Osteocyte (in vitro differentiated cells): ENCODE measurements around the gene SPSB4. TPM values are rescaled to one million over a fixed set of nuclear protein-coding genes. Genes with fewer than 3 reads are reported as not detected.

Experiments used
- DNase-seq: peaks from one replicate; pipeline ENCODE4 v3.0.0; 2021; ENCODE audit warnings: mixed read lengths; ENCODE audit not compliant: unreplicated experiment; ENCODE audit errors: extremely low spot score
- H3K27ac Mint-ChIP-seq: one replicate; pipeline ENCODE4 v1.8.0; 2021; ENCODE audit warnings: mild to moderate bottlenecking, mixed read lengths; ENCODE audit not compliant: unreplicated experiment
- H3K27me3 Mint-ChIP-seq: one replicate; pipeline ENCODE4 v1.8.0; 2021; ENCODE audit warnings: mixed read lengths; ENCODE audit not compliant: unreplicated experiment
- H3K36me3 Mint-ChIP-seq: one replicate; pipeline ENCODE4 v1.8.0; 2021; ENCODE audit warnings: mixed read lengths; ENCODE audit not compliant: unreplicated experiment
- H3K4me1 Mint-ChIP-seq: one replicate; pipeline ENCODE4 v1.8.0; 2021; ENCODE audit warnings: mixed read lengths; ENCODE audit not compliant: unreplicated experiment
- H3K4me3 Mint-ChIP-seq: one replicate; pipeline ENCODE4 v1.8.0; 2021; ENCODE audit warnings: mild to moderate bottlenecking, moderate library complexity, mixed read lengths; ENCODE audit not compliant: unreplicated experiment
- H3K9me3 Mint-ChIP-seq: one replicate; pipeline ENCODE4 v1.8.0; 2021; ENCODE audit warnings: mixed read lengths; ENCODE audit not compliant: unreplicated experiment
- total RNA-seq: library from RNA; stranded (reverse); gene quantifications from 2 replicates; pipeline ENCODE4 v1.2.1, GENCODE V29; 2021
- TF ChIP-seq, protein P1 (sequence below): fragments of 200-600 bp; sonication (generic); IDR thresholded peaks from 2 replicates; pipeline ENCODE4 v1.5.0; 2021; ENCODE audit warnings: antibody characterized with exemption, mild to moderate bottlenecking, moderate library complexity

Gene SPSB4
- total RNA-seq, 1 donor from 2014 or later = 3.3 TPM

DNA sequence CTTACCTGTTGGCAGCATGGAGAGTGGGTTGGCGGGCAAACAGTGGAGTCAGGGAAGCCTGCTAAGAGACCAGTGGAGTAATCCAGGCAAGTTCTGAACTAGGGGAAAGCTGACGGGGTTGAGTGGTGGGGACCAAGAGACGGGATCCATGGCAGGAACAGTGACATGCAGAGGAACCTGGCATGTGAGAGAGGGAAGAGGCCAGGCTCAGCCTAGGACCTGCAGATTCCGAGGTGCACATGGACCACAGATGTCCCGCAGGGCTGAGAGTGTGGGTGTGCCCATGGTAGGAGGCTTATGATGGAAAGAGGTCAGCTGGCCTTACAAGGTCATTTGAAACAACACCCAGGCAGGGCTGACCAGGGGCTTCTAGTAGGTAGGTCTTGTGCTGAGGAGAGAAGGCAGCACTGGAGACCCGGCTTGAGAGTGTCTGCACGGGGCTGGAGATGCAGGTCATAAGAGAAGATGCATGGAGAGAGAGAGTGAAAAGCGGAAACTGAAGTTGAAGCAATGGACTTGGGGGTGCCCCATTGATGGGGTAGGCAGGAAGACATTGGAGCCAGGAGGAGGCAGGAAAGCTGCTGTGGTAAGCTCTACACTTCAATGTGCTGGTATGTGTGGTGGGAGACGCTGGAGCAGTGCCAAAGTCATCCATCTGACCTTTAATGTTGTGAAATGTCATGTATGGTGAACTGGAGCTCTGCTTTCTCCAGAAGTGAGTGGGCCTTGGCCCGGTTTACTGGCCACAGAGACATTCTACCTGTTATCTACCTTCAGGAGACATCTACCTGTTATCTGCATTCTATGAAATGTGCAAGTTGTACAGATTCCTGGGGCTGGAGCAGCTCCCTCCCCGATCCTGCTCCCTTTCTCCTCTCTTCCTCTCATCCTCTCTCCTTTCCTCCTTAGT lies 4.6 kb downstream of the SPSB4 start:
- Mint-ChIP-seq H3K4me1 (peaks cover 18% of the 10 kb centered on the region), H3K27me3 (no peaks in the 10 kb centered on the region), H3K4me3 (no peak overlapping the region), H3K36me3 (no peaks in the 10 kb centered on the region), H3K9me3 (no peaks in the 10 kb centered on the region), H3K27ac (no peak overlapping the region)
- TF ChIP-seq, protein P1, sequence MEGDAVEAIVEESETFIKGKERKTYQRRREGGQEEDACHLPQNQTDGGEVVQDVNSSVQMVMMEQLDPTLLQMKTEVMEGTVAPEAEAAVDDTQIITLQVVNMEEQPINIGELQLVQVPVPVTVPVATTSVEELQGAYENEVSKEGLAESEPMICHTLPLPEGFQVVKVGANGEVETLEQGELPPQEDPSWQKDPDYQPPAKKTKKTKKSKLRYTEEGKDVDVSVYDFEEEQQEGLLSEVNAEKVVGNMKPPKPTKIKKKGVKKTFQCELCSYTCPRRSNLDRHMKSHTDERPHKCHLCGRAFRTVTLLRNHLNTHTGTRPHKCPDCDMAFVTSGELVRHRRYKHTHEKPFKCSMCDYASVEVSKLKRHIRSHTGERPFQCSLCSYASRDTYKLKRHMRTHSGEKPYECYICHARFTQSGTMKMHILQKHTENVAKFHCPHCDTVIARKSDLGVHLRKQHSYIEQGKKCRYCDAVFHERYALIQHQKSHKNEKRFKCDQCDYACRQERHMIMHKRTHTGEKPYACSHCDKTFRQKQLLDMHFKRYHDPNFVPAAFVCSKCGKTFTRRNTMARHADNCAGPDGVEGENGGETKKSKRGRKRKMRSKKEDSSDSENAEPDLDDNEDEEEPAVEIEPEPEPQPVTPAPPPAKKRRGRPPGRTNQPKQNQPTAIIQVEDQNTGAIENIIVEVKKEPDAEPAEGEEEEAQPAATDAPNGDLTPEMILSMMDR = no peak
- peak; percentile 64 for DNase-seq

DNA sequence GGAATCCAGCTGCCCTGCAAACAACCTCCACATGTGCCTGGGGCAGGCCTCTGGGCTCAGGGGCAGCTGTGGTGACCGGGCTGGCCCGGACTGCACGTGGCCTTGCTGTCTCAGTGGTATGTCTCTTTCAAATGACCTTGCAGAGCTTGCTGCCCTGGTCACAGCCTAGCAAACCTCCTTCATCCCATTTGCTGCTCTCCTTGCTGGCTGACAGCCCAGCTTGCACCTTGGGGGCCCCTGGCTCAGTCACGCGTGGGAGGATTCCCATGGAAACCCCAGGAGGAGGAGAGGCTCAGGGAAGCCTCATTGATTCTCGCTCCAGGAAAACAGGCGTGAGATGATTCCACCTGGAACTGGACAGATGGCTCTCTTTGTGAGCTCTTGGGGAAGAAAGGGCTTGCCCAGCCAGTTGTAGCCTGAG lies 5.6 kb downstream of the SPSB4 start:
- no peak overlapping the region for H3K4me3 Mint-ChIP-seq
- H3K27ac Mint-ChIP-seq = no peak overlapping the region
- H3K9me3 Mint-ChIP-seq = no peaks in the 10 kb centered on the region

DNA sequence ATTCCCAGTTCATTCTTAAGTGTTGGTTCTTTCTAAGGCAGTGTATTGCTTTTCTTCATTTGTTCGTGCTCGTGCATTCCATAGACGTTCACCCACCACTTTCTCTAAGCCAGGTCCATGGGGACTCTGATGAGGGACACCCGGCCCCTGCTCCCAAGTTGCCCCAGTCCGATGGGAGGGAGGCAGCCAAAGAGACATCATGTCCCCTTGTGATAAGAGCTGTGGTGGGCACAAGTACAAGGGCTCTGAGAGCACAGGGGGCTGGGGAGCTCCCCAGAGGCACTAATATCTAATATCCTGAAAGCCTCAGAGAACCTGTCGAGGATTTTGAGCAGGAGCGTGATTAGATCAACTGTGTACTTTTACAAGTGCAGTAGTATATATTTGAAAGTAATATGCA lies 6.3 kb downstream of the SPSB4 start:
- Mint-ChIP-seq H3K27me3 (no peaks in the 10 kb centered on the region), H3K36me3 (no peaks in the 10 kb centered on the region), H3K9me3 (no peaks in the 10 kb centered on the region), H3K4me1 (peaks cover 12% of the 10 kb centered on the region), H3K27ac (no peak overlapping the region), H3K4me3 (no peak overlapping the region)
- TF ChIP-seq, protein P1 = no peak
- peak; percentile 66 for DNase-seq

More for the DNA sequence above, 5.6 kb downstream of the SPSB4 start:
- Mint-ChIP-seq H3K4me1 (peaks cover 17% of the 10 kb centered on the region), H3K36me3 (no peaks in the 10 kb centered on the region), H3K27me3 (no peaks in the 10 kb centered on the region)
- DNase-seq = peak; percentile 72
- TF ChIP-seq, protein P1 = no peak

DNA sequence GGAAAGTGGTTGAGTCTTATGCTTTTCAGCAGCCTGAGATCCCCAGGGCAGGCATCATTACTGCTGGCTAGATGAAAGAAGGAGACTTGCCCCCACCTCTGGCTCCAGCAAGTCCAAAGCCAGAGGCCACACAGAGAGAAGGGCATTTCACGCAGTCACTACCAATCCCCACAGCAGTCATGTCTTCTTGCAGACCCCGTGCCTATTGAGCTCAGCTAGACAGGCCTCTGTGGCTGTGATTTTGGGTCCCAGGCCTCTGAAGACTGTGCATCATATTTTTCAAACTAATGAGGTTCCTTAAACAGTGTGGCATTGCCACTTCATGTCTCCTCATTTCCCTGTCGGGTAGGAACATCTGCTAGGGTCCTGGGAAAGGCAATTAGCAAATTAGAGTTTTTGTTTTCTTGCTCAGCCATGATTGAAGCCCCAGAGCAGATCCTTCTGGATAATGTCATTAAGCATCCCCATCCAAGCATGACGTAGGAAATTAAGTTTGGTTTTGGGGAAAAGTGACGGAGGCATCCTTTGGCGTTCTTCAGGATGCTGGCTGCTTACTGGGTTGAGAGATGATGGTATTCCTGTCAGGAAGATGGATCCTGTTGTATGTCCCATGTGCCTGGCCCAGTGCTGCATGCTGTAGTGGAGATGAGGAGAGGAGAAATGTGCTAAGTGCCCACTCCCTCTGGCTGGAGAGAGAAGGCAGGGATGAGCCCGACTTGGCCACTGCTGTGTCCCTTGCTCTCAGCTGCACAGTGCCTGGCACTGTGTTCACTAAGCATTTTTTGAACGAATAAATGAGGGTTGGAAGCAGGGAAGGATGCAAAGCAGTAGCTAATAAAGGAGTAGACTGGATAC lies 7.0 kb downstream of the SPSB4 start:
- Mint-ChIP-seq H3K4me1 (peaks cover 10% of the 10 kb centered on the region), H3K27ac (no peak overlapping the region), H3K27me3 (no peaks in the 10 kb centered on the region), H3K9me3 (no peaks in the 10 kb centered on the region), H3K36me3 (no peaks in the 10 kb centered on the region), H3K4me3 (no peak overlapping the region)
- peak; percentile 64 for DNase-seq
- TF ChIP-seq, protein P1 = no peak

DNA sequence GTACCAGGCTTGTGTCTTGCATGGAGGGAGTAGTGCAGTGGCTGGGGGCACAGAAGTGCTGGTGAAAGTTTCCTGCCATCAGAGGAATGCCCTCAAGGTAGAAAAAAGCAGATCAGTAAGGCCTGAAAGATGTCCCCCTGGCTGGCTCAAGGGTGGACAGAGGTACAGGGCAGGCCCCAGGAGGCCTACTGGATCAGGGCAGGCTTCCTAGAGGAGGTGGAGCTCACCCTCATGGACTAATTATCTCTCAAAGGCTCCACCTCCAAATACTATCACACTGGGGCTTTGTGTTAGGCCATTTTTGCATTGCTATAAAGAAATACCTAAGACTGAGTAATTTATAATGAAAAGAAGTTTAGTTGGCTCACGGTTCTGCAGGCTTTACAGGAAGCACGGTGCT lies 7.8 kb downstream of the SPSB4 start:
- H3K27me3 Mint-ChIP-seq = no peaks in the 10 kb centered on the region
- peak; percentile 38 for DNase-seq
- H3K27ac Mint-ChIP-seq = no peak overlapping the region
- no peak overlapping the region for H3K4me3 Mint-ChIP-seq
- H3K4me1 Mint-ChIP-seq = peaks cover 8% of the 10 kb centered on the region
- TF ChIP-seq, protein P1 = no peak
- no peaks in the 10 kb centered on the region for H3K36me3 Mint-ChIP-seq
- no peaks in the 10 kb centered on the region for H3K9me3 Mint-ChIP-seq
